ENCODE measurements around the gene BCAT1. TPM values are rescaled to one million over a fixed set of nuclear protein-coding genes. Genes with fewer than 3 reads are reported as not detected.
A peak's percentile ranks its signal among the peaks of the same experiment; 100 is the strongest.
"Not testable (repeated sequence)": the region's sequence is repeated elsewhere in the genome, so short reads cannot be mapped to it uniquely, and the experiment has no call there.

BCAT1 gene
- total RNA-seq, 1 donor from 2014 or later, result 14.6 TPM

GRCh38 chr12:24879644-24880043, 69.3 kb downstream of the BCAT1 start:
- TF ChIP-seq CTCF (conservative IDR thresholded peaks at IDR 0.05; ENCODE audit: low read depth, low read length), result no peak
- no peak overlapping the region for H3K4me3 ChIP-seq (ENCODE audit: low read depth, low read length)
- no peak for DNase-seq (ENCODE audit: low read depth)

- no peak for DNase-seq (ENCODE audit: low read depth)
- no peak for TF ChIP-seq CTCF (conservative IDR thresholded peaks at IDR 0.05; ENCODE audit: low read depth, low read length)
- no peak overlapping the region for H3K4me3 ChIP-seq (ENCODE audit: low read depth, low read length)
These were observed 73.9 kb downstream of the BCAT1 start for GRCh38 chr12:24875014-24875413.

GRCh38 chr12:24872211-24872610, 76.7 kb downstream of the BCAT1 start:
- no peak overlapping the region for H3K4me3 ChIP-seq (ENCODE audit: low read depth, low read length)
- no peak for DNase-seq (ENCODE audit: low read depth)
- no peak for TF ChIP-seq CTCF (conservative IDR thresholded peaks at IDR 0.05; ENCODE audit: low read depth, low read length)

- DNase-seq (ENCODE audit: low read depth), result not testable (repeated sequence)
These were observed 82.8 kb downstream of the BCAT1 start for GRCh38 chr12:24866139-24866538.

GRCh38 chr12:24864796-24865125, 84.1 kb downstream of the BCAT1 start:
- TF ChIP-seq CTCF (conservative IDR thresholded peaks at IDR 0.05; ENCODE audit: low read depth, low read length), result no peak
- no peak overlapping the region for H3K4me3 ChIP-seq (ENCODE audit: low read depth, low read length)
- DNase-seq (ENCODE audit: low read depth), result peak; percentile 61

More at GRCh38 chr12:24866139-24866538, 82.8 kb downstream of the BCAT1 start:
- not testable (repeated sequence) for H3K4me3 ChIP-seq (ENCODE audit: low read depth, low read length)

- H3K4me3 ChIP-seq (ENCODE audit: low read depth, low read length), result no peak overlapping the region
- no peak for TF ChIP-seq CTCF (conservative IDR thresholded peaks at IDR 0.05; ENCODE audit: low read depth, low read length)
- peak; percentile 27 for DNase-seq (ENCODE audit: low read depth)
These were observed 86.9 kb downstream of the BCAT1 start for GRCh38 chr12:24861766-24862540.

GRCh38 chr12:24860546-24860945, 88.4 kb downstream of the BCAT1 start:
- TF ChIP-seq CTCF (conservative IDR thresholded peaks at IDR 0.05; ENCODE audit: low read depth, low read length), result no peak
- no peak for DNase-seq (ENCODE audit: low read depth)
- H3K4me3 ChIP-seq (ENCODE audit: low read depth, low read length), result no peak overlapping the region
